Stomach smooth muscle (tissue), 2 donors: ENCODE data around the gene ZNF57.
A peak's percentile ranks its signal among the peaks of the same experiment; 100 is the strongest.

Experiments used
- H3K27ac ChIP-seq: one replicate; pipeline ENCODE4 v1.7.0; 2013; ENCODE audit warnings: mild to moderate bottlenecking, low read length, inconsistent platforms
- H3K27me3 ChIP-seq, 2 donors: one replicate each; pipeline ENCODE4 v1.7.0; 2013; ENCODE audit warnings: low read length in 2 of 2; ENCODE audit not compliant: insufficient read depth in 2 of 2, control insufficient read depth in 1 of 2
- H3K36me3 ChIP-seq, 2 donors: one replicate each; pipeline ENCODE4 v1.7.0; 2013; ENCODE audit warnings: low read length in 2 of 2; ENCODE audit not compliant: control insufficient read depth in 2 of 2, insufficient read depth in 2 of 2
- H3K4me1 ChIP-seq: one replicate; pipeline ENCODE4 v1.7.0; 2013; ENCODE audit warnings: low read length; ENCODE audit not compliant: control insufficient read depth, insufficient read depth
- H3K4me3 ChIP-seq, 2 donors: one replicate each; pipeline ENCODE4 v1.7.0; 2013; ENCODE audit warnings: low read length in 2 of 2
- H3K9ac ChIP-seq, 2 donors: one replicate each; pipeline ENCODE4 v1.7.0; 2013; ENCODE audit warnings: low read length in 2 of 2, mild to moderate bottlenecking in 1 of 2
- H3K9me3 ChIP-seq, 2 donors: one replicate each; pipeline ENCODE4 v1.7.0; 2013; ENCODE audit warnings: low read length in 2 of 2; ENCODE audit not compliant: control insufficient read depth in 2 of 2
- donor health status: healthy.
- donor health status: Pancreatic carcinoma.

The ZNF57 gene

GRCh38 chr19:2900296-2901252 lies at the start of gene ZNF57:
Gene ZNF57 (plus strand): TSS chr19:2900928. CDS start chr19:2901046, 118 bp downstream.
- Histone ChIP-seq H3K27ac (no peak within 1 kb of the TSS), H3K9me3 (peaks cover 6 to 9% of the 10 kb centered on the region in 2 donors), H3K9ac (peak within 1 kb of the TSS; percentile 60 to 74), H3K4me3 (peak within 1 kb of the TSS; percentile 76 to 88), H3K36me3 (no peaks in the 10 kb centered on the region), H3K4me1 (peaks cover 9% of the 10 kb centered on the region), H3K27me3 (no peaks in the 10 kb centered on the region)

DNA sequence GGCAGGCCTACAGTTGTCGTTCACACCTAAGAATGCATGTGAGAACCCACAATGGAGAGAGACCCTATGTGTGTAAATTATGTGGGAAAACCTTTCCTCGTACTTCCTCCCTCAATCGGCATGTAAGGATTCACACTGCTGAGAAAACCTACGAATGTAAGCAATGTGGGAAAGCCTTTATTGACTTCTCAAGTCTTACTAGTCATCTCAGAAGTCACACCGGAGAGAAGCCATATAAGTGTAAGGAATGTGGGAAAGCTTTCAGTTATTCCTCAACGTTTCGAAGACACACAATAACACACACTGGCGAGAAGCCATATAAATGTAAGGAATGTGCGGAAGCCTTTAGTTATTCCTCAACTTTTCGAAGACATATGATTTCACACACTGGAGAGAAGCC lies 48.1 kb upstream of the ZNF57 start:
- H3K9me3 ChIP-seq: peaks cover 58 to 64% of the 10 kb centered on the region in 2 donors
- no peak overlapping the region for H3K27ac ChIP-seq
- peaks cover 38 to 43% of the 10 kb centered on the region in 2 donors for H3K36me3 ChIP-seq
- H3K4me1 ChIP-seq: no peaks in the 10 kb centered on the region
- peak overlapping the region in 1 of 2 donors; percentile 3 for H3K4me3 ChIP-seq
- no peaks in the 10 kb centered on the region for H3K27me3 ChIP-seq
- H3K9ac ChIP-seq: no peak overlapping the region

- H3K4me1 ChIP-seq: no peaks in the 10 kb centered on the region
- H3K27me3 ChIP-seq: no peaks in the 10 kb centered on the region
- H3K36me3 ChIP-seq: peaks cover 38 to 43% of the 10 kb centered on the region in 2 donors
- H3K9me3 ChIP-seq: peaks cover 59 to 65% of the 10 kb centered on the region in 2 donors
- no peak overlapping the region for H3K27ac ChIP-seq
- H3K4me3 ChIP-seq: peak overlapping the region in 1 of 2 donors; percentile 26
- H3K9ac ChIP-seq: no peak overlapping the region
Measured at GRCh38 chr19:2853015-2853606, 47.6 kb upstream of the ZNF57 start.

GRCh38 chr19:2854849-2855248 lies 45.9 kb upstream of the ZNF57 start:
- no peaks in the 10 kb centered on the region for H3K4me1 ChIP-seq
- H3K9ac ChIP-seq: no peak overlapping the region
- no peaks in the 10 kb centered on the region for H3K27me3 ChIP-seq
- H3K36me3 ChIP-seq: peaks cover 37 to 43% of the 10 kb centered on the region in 2 donors
- H3K27ac ChIP-seq: no peak overlapping the region
- H3K9me3 ChIP-seq: peaks cover 56 to 71% of the 10 kb centered on the region in 2 donors
- H3K4me3 ChIP-seq: peak overlapping the region in 1 of 2 donors; percentile 7

- peaks cover 24 to 32% of the 10 kb centered on the region in 2 donors for H3K36me3 ChIP-seq
- H3K4me1 ChIP-seq: no peaks in the 10 kb centered on the region
- no peak overlapping the region for H3K4me3 ChIP-seq
- no peak overlapping the region for H3K27ac ChIP-seq
- H3K27me3 ChIP-seq: no peaks in the 10 kb centered on the region
- no peak overlapping the region for H3K9ac ChIP-seq
- peaks cover 46 to 67% of the 10 kb centered on the region in 2 donors for H3K9me3 ChIP-seq
Measured at GRCh38 chr19:2856457-2857050, 44.2 kb upstream of the ZNF57 start.

DNA sequence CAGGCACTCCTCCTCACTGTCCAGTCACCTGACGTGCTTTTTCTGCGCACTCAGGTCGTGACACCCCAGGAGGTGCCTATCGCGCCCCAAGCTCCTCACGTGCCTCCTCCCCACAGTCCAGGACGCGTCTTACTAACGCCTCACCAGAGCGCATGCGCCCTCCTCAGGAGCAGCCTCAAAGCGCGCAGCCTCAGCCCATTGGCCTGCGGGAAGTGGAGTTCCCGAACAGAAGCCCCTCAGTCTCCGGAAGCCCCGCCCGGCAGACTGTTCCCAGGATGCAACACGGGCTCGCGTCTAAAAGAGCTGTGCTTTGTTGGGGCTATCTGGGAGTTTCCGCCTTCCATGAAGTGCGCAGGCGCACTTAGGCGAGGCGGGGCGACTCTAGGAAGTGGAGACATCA lies 41.9 kb upstream of the ZNF57 start:
- H3K9me3 ChIP-seq: peaks cover 26 to 51% of the 10 kb centered on the region in 2 donors
- H3K36me3 ChIP-seq: peaks cover 5 to 9% of the 10 kb centered on the region in 2 donors
- H3K4me3 ChIP-seq: no peak overlapping the region
- no peak overlapping the region for H3K27ac ChIP-seq
- no peaks in the 10 kb centered on the region for H3K27me3 ChIP-seq
- no peak overlapping the region for H3K9ac ChIP-seq
- no peaks in the 10 kb centered on the region for H3K4me1 ChIP-seq

- no peak overlapping the region for H3K27ac ChIP-seq
- peaks cover 0 to under 1% of the 10 kb centered on the region in 2 donors for H3K36me3 ChIP-seq
- H3K4me3 ChIP-seq: no peak overlapping the region
- no peak overlapping the region for H3K9ac ChIP-seq
- no peaks in the 10 kb centered on the region for H3K27me3 ChIP-seq
- H3K9me3 ChIP-seq: peaks cover 0 to 14% of the 10 kb centered on the region in 2 donors
- H3K4me1 ChIP-seq: no peaks in the 10 kb centered on the region
Measured at GRCh38 chr19:2863816-2864215, 36.9 kb upstream of the ZNF57 start.

- Histone ChIP-seq H3K4me1 (no peaks in the 10 kb centered on the region), H3K27ac (no peak overlapping the region), H3K9me3 (no peaks in the 10 kb centered on the region), H3K4me3 (no peak overlapping the region), H3K9ac (no peak overlapping the region), H3K27me3 (no peaks in the 10 kb centered on the region), H3K36me3 (no peaks in the 10 kb centered on the region)
Measured at GRCh38 chr19:2865334-2866100, 35.2 kb upstream of the ZNF57 start.

GRCh38 chr19:2866495-2867024 lies 34.2 kb upstream of the ZNF57 start:
- Histone ChIP-seq H3K9ac (no peak overlapping the region), H3K9me3 (no peaks in the 10 kb centered on the region), H3K36me3 (no peaks in the 10 kb centered on the region), H3K4me1 (no peaks in the 10 kb centered on the region), H3K27me3 (no peaks in the 10 kb centered on the region), H3K27ac (no peak overlapping the region), H3K4me3 (no peak overlapping the region)
